Lower lobe of right lung (tissue), 2 donors: Measurements from ENCODE around the gene LIN28A. TPM values are rescaled to one million over a fixed set of nuclear protein-coding genes. Genes with fewer than 3 reads are reported as not detected.

Experiments used
- ATAC-seq, 2 donors: fragments of 200-7000 bp; cut with Tn5 transposase; one replicate each; pipeline ENCODE4 v1.9.1; 2020 to 2022; ENCODE audit warnings: mild to moderate bottlenecking in 2 of 2, moderate library complexity in 2 of 2
- DNase-seq: peaks from one replicate; pipeline ENCODE4 v3.0.0-alpha.2; 2020
- H3K27ac ChIP-seq: fragments of 200-600 bp; one replicate; pipeline ENCODE4 v1.8.0; 2022
- H3K27me3 ChIP-seq: fragments of 200-600 bp; one replicate; pipeline ENCODE4 v1.8.0; 2022; ENCODE audit warnings: low read depth
- H3K36me3 ChIP-seq: fragments of 200-600 bp; one replicate; pipeline ENCODE4 v1.8.0; 2022; ENCODE audit warnings: mild to moderate bottlenecking
- H3K4me1 ChIP-seq: fragments of 200-600 bp; one replicate; pipeline ENCODE4 v1.8.0; 2022
- H3K4me3 ChIP-seq: fragments of 200-600 bp; one replicate; pipeline ENCODE4 v1.8.0; 2022; ENCODE audit warnings: mild to moderate bottlenecking
- H3K9me3 ChIP-seq: fragments of 200-600 bp; one replicate; pipeline ENCODE4 v1.8.0; 2022
- CTCF ChIP-seq: fragments of 200-600 bp; IDR thresholded peaks from one replicate; pipeline ENCODE4 v1.8.0; 2022; ENCODE audit warnings: antibody characterized with exemption, mild to moderate bottlenecking
- intact Hi-C: fragments of 100-400 bp; cut with DNase I; formaldehyde crosslinking; loops from one replicate; pipeline ENCODE4 v1.11.0; 2022
- total RNA-seq: library from RNA; stranded (reverse); fragmentation: NEBNext Ultra II Directional; extraction: Animal tissue kit (Norgen Biotek cat#: 25700); gene quantifications from one replicate; pipeline ENCODE4 v1.2.1, GENCODE V29; 2021
- donor health status: DM: no; HTN: yes; CAD: no; lungs with severe emphysema.

The LIN28A gene
- total RNA-seq, 1 donor from 2014 or later = not detected

- peak; percentile 36 for TF ChIP-seq CTCF
- Histone ChIP-seq H3K4me3 (no peak overlapping the region), H3K4me1 (no peaks in the 10 kb centered on the region), H3K27me3 (no peaks in the 10 kb centered on the region), H3K27ac (no peak overlapping the region), H3K9me3 (no peaks in the 10 kb centered on the region), H3K36me3 (no peaks in the 10 kb centered on the region)
- intact Hi-C loops = no loop called here
- ATAC-seq = peak; percentile 41 to 61
- no peak for DNase-seq
Observed at GRCh38 chr1:26391450-26391849, 19.2 kb upstream of the LIN28A start.

GRCh38 chr1:26395754-26396153, 14.9 kb upstream of the LIN28A start:
- H3K4me1 ChIP-seq = no peaks in the 10 kb centered on the region
- TF ChIP-seq CTCF = no peak
- no peak overlapping the region for H3K4me3 ChIP-seq
- H3K27ac ChIP-seq = no peak overlapping the region
- intact Hi-C loops = no loop called here
- H3K9me3 ChIP-seq = no peaks in the 10 kb centered on the region
- no peaks in the 10 kb centered on the region for H3K36me3 ChIP-seq
- DNase-seq (no peak), ATAC-seq (no peak)
- H3K27me3 ChIP-seq = no peaks in the 10 kb centered on the region

GRCh38 chr1:26399034-26399433, 11.6 kb upstream of the LIN28A start:
- Histone ChIP-seq H3K4me3 (no peak overlapping the region), H3K9me3 (no peaks in the 10 kb centered on the region), H3K27ac (no peak overlapping the region), H3K27me3 (peaks cover 6% of the 10 kb centered on the region), H3K36me3 (no peaks in the 10 kb centered on the region), H3K4me1 (no peaks in the 10 kb centered on the region)
- TF ChIP-seq CTCF = no peak
- DNase-seq (no peak), ATAC-seq (no peak)
- intact Hi-C loops = no loop called here

DNA sequence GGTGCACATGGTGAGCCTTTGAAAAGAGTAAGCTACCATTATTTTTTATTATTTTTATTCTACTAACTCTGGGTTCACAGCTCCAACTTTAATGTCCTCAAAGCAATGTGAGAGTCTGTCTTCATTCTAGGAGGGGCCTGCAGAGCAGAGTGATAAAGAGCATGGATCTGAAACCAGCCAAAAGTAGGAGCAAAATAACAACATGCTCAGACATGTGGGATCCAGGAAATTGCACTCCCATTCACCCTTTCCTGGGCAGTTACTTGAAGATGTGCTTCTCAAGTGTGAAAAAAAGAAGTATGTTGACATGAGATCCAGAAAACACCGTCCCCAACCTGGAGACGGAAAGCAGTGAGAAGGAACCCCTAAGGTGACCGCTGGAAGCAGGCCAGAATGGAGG, 8.7 kb upstream of the LIN28A start:
- intact Hi-C loops = no loop called here
- Histone ChIP-seq H3K4me1 (no peaks in the 10 kb centered on the region), H3K27ac (no peak overlapping the region), H3K4me3 (no peak overlapping the region), H3K27me3 (peaks cover 6% of the 10 kb centered on the region), H3K9me3 (no peaks in the 10 kb centered on the region), H3K36me3 (no peaks in the 10 kb centered on the region)
- ATAC-seq (no peak), DNase-seq (no peak)
- TF ChIP-seq CTCF = no peak

DNA sequence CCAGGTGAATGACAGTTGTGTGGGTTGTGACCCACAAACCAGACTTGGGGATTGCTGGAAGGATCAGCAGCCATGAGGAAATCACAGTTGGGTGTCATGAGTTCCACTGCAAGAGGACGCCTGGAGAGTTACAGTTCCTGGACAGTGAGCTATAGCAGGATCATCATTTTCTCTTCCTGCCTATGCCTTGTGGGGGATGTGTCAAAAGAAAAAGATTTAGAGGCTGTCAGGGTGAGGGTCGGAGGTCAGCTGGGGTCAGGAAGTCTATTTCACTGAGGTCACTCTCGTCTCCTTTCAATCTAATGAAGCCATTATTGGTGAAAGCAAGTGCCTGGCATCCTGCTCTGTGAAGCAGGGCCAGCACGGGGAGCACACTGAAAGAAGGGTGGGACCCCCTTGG, 7.0 kb upstream of the LIN28A start:
- H3K4me1 ChIP-seq = no peaks in the 10 kb centered on the region
- no peaks in the 10 kb centered on the region for H3K9me3 ChIP-seq
- peaks cover 6% of the 10 kb centered on the region for H3K27me3 ChIP-seq
- DNase-seq (no peak), ATAC-seq (no peak)
- H3K4me3 ChIP-seq = no peak overlapping the region
- H3K27ac ChIP-seq = no peak overlapping the region
- intact Hi-C loops = no loop called here
- no peak for TF ChIP-seq CTCF
- H3K36me3 ChIP-seq = no peaks in the 10 kb centered on the region

GRCh38 chr1:26404641-26405040, 6.0 kb upstream of the LIN28A start:
- H3K4me3 ChIP-seq = no peak overlapping the region
- intact Hi-C loops = no loop called here
- no peaks in the 10 kb centered on the region for H3K36me3 ChIP-seq
- peaks cover 10% of the 10 kb centered on the region for H3K27me3 ChIP-seq
- no peaks in the 10 kb centered on the region for H3K9me3 ChIP-seq
- DNase-seq = no peak
- TF ChIP-seq CTCF = no peak
- H3K27ac ChIP-seq = no peak overlapping the region
- ATAC-seq = no peak
- H3K4me1 ChIP-seq = no peaks in the 10 kb centered on the region
